CD8-positive, alpha-beta memory T cell (primary cell): Measurements from ENCODE around the gene STAT5A. TPM values are rescaled to one million over a fixed set of nuclear protein-coding genes. Genes with fewer than 3 reads are reported as not detected.

Source experiments
- CTCF ChIA-PET: fragments of 350-600 bp; sonication (Branson Sonifier 250); formaldehyde crosslinking; loops from one replicate; lab custom pipeline; 2021; ENCODE audit warnings: antibody characterized with exemption; lab: Charles Lee
- POLR2A ChIA-PET: fragments of 350-600 bp; sonication (Branson Sonifier 250); formaldehyde crosslinking; loops from one replicate; lab custom pipeline; 2021; ENCODE audit warnings: antibody characterized with exemption; lab: Charles Lee
- DNase-seq, 5 donors: peaks; one replicate each; pipeline versions ENCODE4 v3.0.0 to v3.0.0-alpha.2; 2020 to 2022; ENCODE audit warnings: mixed read lengths in 1 of 5
- H3K27ac ChIP-seq: one replicate; pipeline ENCODE4 v1.7.0; 2013; ENCODE audit warnings: low read depth, mild to moderate bottlenecking, low read length, moderate library complexity
- H3K27me3 ChIP-seq: 2 replicates; pipeline ENCODE4 v1.7.0; 2013; ENCODE audit warnings: low read length, mild to moderate bottlenecking; ENCODE audit not compliant: insufficient read depth, poor library complexity, severe bottlenecking
- H3K36me3 ChIP-seq: 2 replicates; pipeline ENCODE4 v1.7.0; 2013; ENCODE audit warnings: mild to moderate bottlenecking, low read length, moderate library complexity; ENCODE audit not compliant: insufficient read depth
- H3K4me1 ChIP-seq: 2 replicates; pipeline ENCODE4 v1.7.0; 2013; ENCODE audit warnings: mild to moderate bottlenecking, low read length, moderate library complexity; ENCODE audit not compliant: insufficient read depth
- H3K4me3 ChIP-seq: 2 replicates; pipeline ENCODE4 v1.7.0; 2013; ENCODE audit warnings: mild to moderate bottlenecking, low read length
- H3K9me3 ChIP-seq: 2 replicates; pipeline ENCODE4 v1.7.0; 2013; ENCODE audit warnings: mild to moderate bottlenecking, low read length
- H3K27ac Mint-ChIP-seq, 8 donors: one replicate each; pipeline ENCODE4 v1.8.0; 2020 to 2021; ENCODE audit warnings: mixed read lengths in 8 of 8, mild to moderate bottlenecking in 6 of 8, inconsistent platforms in 3 of 8, moderate library complexity in 3 of 8
- H3K27me3 Mint-ChIP-seq, 2 donors: one replicate each; pipeline ENCODE4 v1.8.0; 2020 to 2021; ENCODE audit warnings: mixed read lengths in 2 of 2, mild to moderate bottlenecking in 1 of 2, moderate library complexity in 1 of 2
- H3K36me3 Mint-ChIP-seq, 3 donors: one replicate each; pipeline ENCODE4 v1.8.0; 2020 to 2021; ENCODE audit warnings: mixed read lengths in 3 of 3, inconsistent platforms in 1 of 3, mild to moderate bottlenecking in 1 of 3
- H3K4me1 Mint-ChIP-seq, 3 donors: one replicate each; pipeline ENCODE4 v1.8.0; 2020 to 2021; ENCODE audit warnings: mixed read lengths in 3 of 3, inconsistent platforms in 1 of 3, mild to moderate bottlenecking in 1 of 3
- H3K4me3 Mint-ChIP-seq, 7 donors: one replicate each; pipeline ENCODE4 v1.8.0; 2020 to 2021; ENCODE audit warnings: mixed read lengths in 7 of 7, mild to moderate bottlenecking in 6 of 7, moderate library complexity in 4 of 7, inconsistent platforms in 2 of 7
- H3K9me3 Mint-ChIP-seq, 5 donors: one replicate each; pipeline ENCODE4 v1.8.0; 2020 to 2022; ENCODE audit warnings: mixed read lengths in 5 of 5, mild to moderate bottlenecking in 3 of 5, moderate library complexity in 2 of 5, inconsistent platforms in 1 of 5
- polyA plus RNA-seq: library from polyadenylated mRNA; unstranded; fragments of 300-500 nt; fragmentation: Illumina TruSeq; gene quantifications from one replicate; pipeline ENCODE4 v1.2.3, GENCODE V29; 2021
- total RNA-seq, 2 experiments: library from RNA; stranded (reverse); gene quantifications; one replicate each; pipeline ENCODE4 v1.2.3, GENCODE V29; 2021

Gene STAT5A
- total and polyA plus RNA-seq, 3 experiments from 2014 or later, result 90.3 to 263 (median 259) TPM

DNA sequence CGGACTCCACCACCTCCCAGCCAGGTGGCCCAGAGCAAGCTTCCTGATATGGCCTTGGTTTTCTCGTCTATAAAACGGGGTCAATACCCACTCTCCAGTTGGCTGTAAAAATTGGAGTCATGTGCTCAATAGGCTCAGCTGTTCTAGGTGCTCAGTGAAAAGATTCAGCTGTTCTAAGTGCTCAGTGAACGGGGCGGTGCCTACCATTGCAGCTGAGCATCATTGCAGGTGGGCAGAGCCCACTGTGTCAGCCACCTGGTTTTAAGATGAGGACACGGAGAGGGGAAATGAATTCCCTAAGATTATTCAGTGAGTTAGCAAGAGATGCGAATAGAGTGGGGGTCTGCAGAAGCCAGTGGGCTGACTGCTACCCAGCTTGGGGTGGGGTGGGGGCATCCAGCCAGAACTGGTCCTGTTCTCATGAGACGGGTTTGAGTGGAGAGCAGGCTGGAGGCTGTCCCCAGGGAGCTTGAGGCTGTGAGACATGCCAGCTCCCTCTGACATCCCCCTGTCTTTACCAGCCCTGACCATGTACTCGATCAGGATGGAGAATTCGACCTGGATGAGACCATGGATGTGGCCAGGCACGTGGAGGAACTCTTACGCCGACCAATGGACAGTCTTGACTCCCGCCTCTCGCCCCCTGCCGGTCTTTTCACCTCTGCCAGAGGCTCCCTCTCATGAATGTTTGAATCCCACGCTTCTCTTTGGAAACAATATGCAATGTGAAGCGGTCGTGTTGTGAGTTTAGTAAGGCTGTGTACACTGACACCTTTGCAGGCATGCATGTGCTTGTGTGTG, 21.9 kb downstream of the STAT5A start:
- Mint-ChIP-seq H3K36me3 (peaks cover 0 to 73% (median 8%) of the 10 kb centered on the region in 3 donors), H3K27me3 (no peaks in the 10 kb centered on the region), H3K27ac (peak overlapping the region; percentile 34 to 82 (median 72)), H3K4me1 (peaks cover 36 to 42% (median 38%) of the 10 kb centered on the region in 3 donors), H3K9me3 (no peaks in the 10 kb centered on the region), H3K4me3 (no peak overlapping the region)
- H3K4me3 ChIP-seq, result no peak overlapping the region
- H3K27me3 ChIP-seq, result no peaks in the 10 kb centered on the region
- no peak for DNase-seq
- H3K9me3 ChIP-seq, result no peaks in the 10 kb centered on the region
- peaks cover 30% of the 10 kb centered on the region for H3K36me3 ChIP-seq
- H3K27ac ChIP-seq, result no peak overlapping the region
- POLR2A ChIA-PET, result interaction anchor here (1.3 kb wide), 1 partner anchor 78 kb away, joined by 5 read pairs; the partner anchor contains the start of gene STAT3
- H3K4me1 ChIP-seq, result peaks cover 46% of the 10 kb centered on the region
- CTCF ChIA-PET, result interaction anchor here (1.1 to 20.8 kb wide), 7 partner anchors 9 to 290 kb away, joined by 3 to 373 read pairs (median 7); partner anchors contain the start of gene NKIRAS2

DNA sequence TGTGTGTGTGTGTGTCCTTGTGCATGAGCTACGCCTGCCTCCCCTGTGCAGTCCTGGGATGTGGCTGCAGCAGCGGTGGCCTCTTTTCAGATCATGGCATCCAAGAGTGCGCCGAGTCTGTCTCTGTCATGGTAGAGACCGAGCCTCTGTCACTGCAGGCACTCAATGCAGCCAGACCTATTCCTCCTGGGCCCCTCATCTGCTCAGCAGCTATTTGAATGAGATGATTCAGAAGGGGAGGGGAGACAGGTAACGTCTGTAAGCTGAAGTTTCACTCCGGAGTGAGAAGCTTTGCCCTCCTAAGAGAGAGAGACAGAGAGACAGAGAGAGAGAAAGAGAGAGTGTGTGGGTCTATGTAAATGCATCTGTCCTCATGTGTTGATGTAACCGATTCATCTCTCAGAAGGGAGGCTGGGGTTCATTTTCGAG, 22.5 kb downstream of the STAT5A start:
- no peaks in the 10 kb centered on the region for H3K27me3 Mint-ChIP-seq
- H3K4me1 Mint-ChIP-seq, result peaks cover 42 to 48% (median 44%) of the 10 kb centered on the region in 3 donors
- no peaks in the 10 kb centered on the region for H3K27me3 ChIP-seq
- H3K36me3 ChIP-seq, result peaks cover 30% of the 10 kb centered on the region
- H3K27ac ChIP-seq, result no peak overlapping the region
- no peaks in the 10 kb centered on the region for H3K9me3 ChIP-seq
- peaks cover 47% of the 10 kb centered on the region for H3K4me1 ChIP-seq
- H3K9me3 Mint-ChIP-seq, result no peaks in the 10 kb centered on the region
- peak overlapping the region; percentile 34 to 88 (median 58) for H3K27ac Mint-ChIP-seq
- ChIA-PET CTCF (interaction anchor here (1.1 to 20.8 kb wide), 5 partner anchors 10 to 219 kb away, joined by 4 to 373 read pairs (median 20); no protein-coding TSS in a partner anchor), POLR2A (interaction anchor here (1.3 kb wide), 1 partner anchor 78 kb away, joined by 5 read pairs; the partner anchor contains the start of gene STAT3)
- peaks cover 0 to 77% (median 8%) of the 10 kb centered on the region in 3 donors for H3K36me3 Mint-ChIP-seq
- H3K4me3 Mint-ChIP-seq, result peak overlapping the region in 1 of 7 donors; percentile 44
- H3K4me3 ChIP-seq, result no peak overlapping the region
- no peak for DNase-seq

DNA sequence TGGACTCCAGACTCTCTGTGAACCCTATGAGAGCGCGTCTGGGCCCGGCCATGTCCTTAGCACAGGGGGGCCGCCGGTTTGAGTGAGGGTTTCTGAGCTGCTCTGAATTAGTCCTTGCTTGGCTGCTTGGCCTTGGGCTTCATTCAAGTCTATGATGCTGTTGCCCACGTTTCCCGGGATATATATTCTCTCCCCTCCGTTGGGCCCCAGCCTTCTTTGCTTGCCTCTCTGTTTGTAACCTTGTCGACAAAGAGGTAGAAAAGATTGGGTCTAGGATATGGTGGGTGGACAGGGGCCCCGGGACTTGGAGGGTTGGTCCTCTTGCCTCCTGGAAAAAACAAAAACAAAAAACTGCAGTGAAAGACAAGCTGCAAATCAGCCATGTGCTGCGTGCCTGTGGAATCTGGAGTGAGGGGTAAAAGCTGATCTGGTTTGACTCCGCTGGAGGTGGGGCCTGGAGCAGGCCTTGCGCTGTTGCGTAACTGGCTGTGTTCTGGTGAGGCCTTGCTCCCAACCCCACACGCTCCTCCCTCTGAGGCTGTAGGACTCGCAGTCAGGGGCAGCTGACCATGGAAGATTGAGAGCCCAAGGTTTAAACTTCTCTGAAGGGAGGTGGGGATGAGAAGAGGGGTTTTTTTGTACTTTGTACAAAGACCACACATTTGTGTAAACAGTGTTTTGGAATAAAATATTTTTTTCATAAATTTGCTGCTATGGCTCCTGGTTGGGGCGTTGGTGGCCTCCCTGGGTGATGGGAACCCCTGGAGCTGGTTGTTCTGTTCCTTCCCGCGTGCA, 23.1 kb downstream of the STAT5A start:
- no peaks in the 10 kb centered on the region for H3K9me3 ChIP-seq
- ChIA-PET CTCF (interaction anchor here (0.6 to 20.8 kb wide), 18 partner anchors 9 to 219 kb away, joined by 3 to 373 read pairs (median 4); partner anchors contain the start of genes KCNH4, STAT3 and STAT5A), POLR2A (interaction anchor here (0.7 to 1.4 kb wide), 4 partner anchors 23 to 77 kb away, joined by 3 to 5 read pairs (median 3); partner anchors contain the start of genes STAT3 and STAT5A)
- H3K27me3 Mint-ChIP-seq, result no peaks in the 10 kb centered on the region
- H3K4me3 ChIP-seq, result no peak overlapping the region
- no peaks in the 10 kb centered on the region for H3K27me3 ChIP-seq
- DNase-seq, result no peak
- H3K4me1 Mint-ChIP-seq, result peaks cover 44 to 50% (median 46%) of the 10 kb centered on the region in 3 donors
- H3K4me1 ChIP-seq, result peaks cover 52% of the 10 kb centered on the region
- H3K9me3 Mint-ChIP-seq, result no peaks in the 10 kb centered on the region
- H3K36me3 Mint-ChIP-seq, result peaks cover 0 to 73% (median 5%) of the 10 kb centered on the region in 3 donors
- peak overlapping the region; percentile 42 to 92 (median 74) for H3K27ac Mint-ChIP-seq
- H3K36me3 ChIP-seq, result peaks cover 30% of the 10 kb centered on the region
- peak overlapping the region; percentile 44 for H3K27ac ChIP-seq
- peak overlapping the region in 5 of 7 donors; percentile 29 to 69 (median 64) for H3K4me3 Mint-ChIP-seq

DNA sequence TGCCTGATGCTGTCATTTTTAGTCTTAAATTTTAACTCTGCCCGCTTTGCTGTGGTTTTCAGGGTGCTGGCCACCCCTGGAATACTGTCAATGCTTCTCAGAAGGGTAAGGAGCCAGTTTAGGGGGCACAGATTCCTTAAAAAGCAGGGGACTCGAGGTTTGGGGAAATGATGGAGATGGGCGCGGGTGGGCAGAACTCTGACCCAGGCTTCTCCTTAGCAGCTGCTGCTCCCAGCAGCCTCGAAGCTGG, 23.7 kb downstream of the STAT5A start:
- Histone ChIP-seq H3K36me3 (peaks cover 35% of the 10 kb centered on the region), H3K27me3 (no peaks in the 10 kb centered on the region), H3K27ac (peak overlapping the region; percentile 35), H3K9me3 (no peaks in the 10 kb centered on the region), H3K4me1 (peaks cover 52% of the 10 kb centered on the region), H3K4me3 (no peak overlapping the region)
- Mint-ChIP-seq H3K36me3 (peaks cover 0 to 73% (median 6%) of the 10 kb centered on the region in 3 donors), H3K9me3 (no peaks in the 10 kb centered on the region), H3K27me3 (no peaks in the 10 kb centered on the region), H3K27ac (peak overlapping the region in 6 of 8 donors; percentile 51 to 92 (median 70)), H3K4me1 (peaks cover 48 to 53% (median 51%) of the 10 kb centered on the region in 3 donors), H3K4me3 (peak overlapping the region in 5 of 7 donors; percentile 29 to 69 (median 64))
- POLR2A ChIA-PET, result interaction anchor here (0.7 to 1.4 kb wide), 3 partner anchors 23 to 76 kb away, joined by 3 read pairs; partner anchors contain the start of genes STAT3 and STAT5A
- CTCF ChIA-PET, result interaction anchor here (0.6 to 20.8 kb wide), 20 partner anchors 9 to 218 kb away, joined by 3 to 373 read pairs (median 4); partner anchors contain the start of genes KCNH4, STAT3 and STAT5A
- no peak for DNase-seq

DNA sequence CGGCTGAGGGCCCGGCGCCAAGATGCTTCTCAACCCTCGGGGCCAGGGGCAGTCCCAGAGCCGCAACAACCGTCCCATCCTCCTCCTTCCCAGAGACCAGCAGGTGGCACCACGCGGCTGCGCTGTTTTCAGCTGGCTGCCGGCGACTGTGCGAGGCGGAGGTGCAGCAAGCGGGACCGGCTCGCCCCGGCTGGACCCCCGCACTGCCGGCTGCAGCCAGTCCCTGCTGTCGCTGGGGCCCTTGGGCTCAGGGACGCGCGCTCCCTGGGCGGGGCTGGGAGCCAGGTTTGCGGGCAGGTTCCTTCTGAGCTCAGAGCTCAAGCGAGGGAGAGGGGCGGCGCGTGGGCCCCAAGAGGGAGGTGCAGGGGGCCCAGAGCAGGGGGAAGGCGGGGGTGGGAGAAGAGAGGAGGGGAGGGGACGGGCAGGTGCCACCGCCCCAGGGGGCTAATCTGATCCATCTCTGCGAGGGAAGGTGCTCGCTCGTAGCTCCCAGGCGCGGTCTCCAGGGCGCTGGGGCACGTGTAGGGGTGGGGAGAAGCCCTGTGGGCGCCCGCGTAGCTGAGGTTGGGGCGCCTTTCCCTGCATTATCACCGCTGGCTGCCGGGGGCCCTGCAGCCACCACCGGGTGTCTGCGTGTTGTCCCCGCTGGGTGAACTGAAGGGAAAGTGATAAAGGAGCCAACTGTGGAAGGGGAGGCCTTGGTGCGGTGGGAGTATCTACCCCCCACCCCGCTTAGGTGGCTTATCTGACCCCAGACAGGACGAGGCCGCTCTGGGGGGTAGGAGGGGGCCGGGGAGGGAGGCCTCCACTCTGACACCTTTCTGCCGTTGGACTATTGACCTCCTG, 24.2 kb downstream of the STAT5A start:
- Histone ChIP-seq H3K36me3 (peaks cover 31% of the 10 kb centered on the region), H3K27me3 (no peaks in the 10 kb centered on the region), H3K27ac (peak overlapping the region; percentile 45), H3K4me1 (peaks cover 56% of the 10 kb centered on the region), H3K9me3 (no peaks in the 10 kb centered on the region), H3K4me3 (no peak overlapping the region)
- Mint-ChIP-seq H3K4me1 (peaks cover 49 to 57% (median 53%) of the 10 kb centered on the region in 3 donors), H3K27ac (peak overlapping the region in 7 of 8 donors; percentile 55 to 92 (median 83)), H3K9me3 (no peaks in the 10 kb centered on the region), H3K36me3 (peaks cover 0 to 73% (median 3%) of the 10 kb centered on the region in 3 donors), H3K27me3 (no peaks in the 10 kb centered on the region), H3K4me3 (peak overlapping the region; percentile 45 to 79 (median 67))
- DNase-seq, result peak; percentile 53 to 80 (median 62)
- CTCF ChIA-PET, result interaction anchor here (0.6 to 20.8 kb wide), 21 partner anchors 9 to 218 kb away, joined by 3 to 373 read pairs (median 4); partner anchors contain the start of genes KCNH4, STAT3 and STAT5A
- POLR2A ChIA-PET, result interaction anchor here (0.8 to 1.4 kb wide), 3 partner anchors 64 to 93 kb away, joined by 3 to 4 read pairs (median 3); partner anchors contain the start of gene STAT3

DNA sequence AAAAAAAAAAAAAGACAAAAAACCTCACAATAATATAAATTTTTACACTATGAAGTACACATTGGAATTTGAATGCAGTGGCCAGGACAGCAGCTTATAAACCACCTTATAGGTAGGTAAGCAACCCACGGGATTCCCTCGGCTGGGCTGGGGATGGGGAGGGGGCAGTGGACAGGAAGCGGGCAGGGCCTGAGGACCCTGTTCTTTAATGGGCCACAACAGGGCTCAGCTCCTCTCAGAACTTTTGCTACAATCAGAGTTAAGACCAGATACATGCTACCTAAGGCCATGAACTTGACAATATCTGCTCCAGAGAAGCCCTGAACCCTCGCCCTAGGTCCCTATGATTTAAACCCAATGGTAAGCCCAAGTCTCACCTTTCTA, 25.1 kb downstream of the STAT5A start:
- Histone ChIP-seq H3K27ac (peak overlapping the region; percentile 45), H3K27me3 (no peaks in the 10 kb centered on the region), H3K4me3 (no peak overlapping the region), H3K36me3 (peaks cover 22% of the 10 kb centered on the region), H3K9me3 (no peaks in the 10 kb centered on the region), H3K4me1 (peaks cover 56% of the 10 kb centered on the region)
- Mint-ChIP-seq H3K36me3 (peaks cover 0 to 72% (median 3%) of the 10 kb centered on the region in 3 donors), H3K9me3 (no peaks in the 10 kb centered on the region), H3K27ac (peak overlapping the region; percentile 43 to 89 (median 77)), H3K27me3 (no peaks in the 10 kb centered on the region), H3K4me1 (peaks cover 48 to 58% (median 53%) of the 10 kb centered on the region in 3 donors), H3K4me3 (peak overlapping the region in 4 of 7 donors; percentile 54 to 66 (median 60))
- CTCF ChIA-PET, result interaction anchor here (1.3 to 20.8 kb wide), 5 partner anchors 8 to 114 kb away, joined by 3 to 373 read pairs (median 20); no protein-coding TSS in a partner anchor
- DNase-seq, result no peak
- POLR2A ChIA-PET, result interaction anchor here (0.7 to 1.0 kb wide), 3 partner anchors 35 to 383 kb away, joined by 3 to 10 read pairs (median 3); no protein-coding TSS in a partner anchor
